T1000 (cell line): ENCODE results near the gene RHCG.

Source experiments
- DNase-seq: peaks from one replicate; lab custom pipeline; 2025; ENCODE audit warnings: mixed read lengths; lab: John Stamatoyannopoulos, UW

The RHCG gene

GRCh38 chr15:89444241-89445225 lies 51.9 kb downstream of the RHCG start:
- no peak for DNase-seq

GRCh38 chr15:89443581-89443980 lies 52.8 kb downstream of the RHCG start:
- no peak for DNase-seq

- DNase-seq = no peak
These were observed 53.6 kb downstream of the RHCG start for GRCh38 chr15:89442671-89443307.

GRCh38 chr15:89442155-89442554 lies 54.2 kb downstream of the RHCG start:
- no peak for DNase-seq

GRCh38 chr15:89441295-89441812 lies 55.0 kb downstream of the RHCG start:
- DNase-seq = no peak

GRCh38 chr15:89439764-89440163 lies 56.6 kb downstream of the RHCG start:
- DNase-seq = no peak

- no peak for DNase-seq
These were observed 59.6 kb downstream of the RHCG start for GRCh38 chr15:89436560-89437311.

GRCh38 chr15:89435362-89435761 lies 61.0 kb downstream of the RHCG start:
- DNase-seq = no peak

DNA sequence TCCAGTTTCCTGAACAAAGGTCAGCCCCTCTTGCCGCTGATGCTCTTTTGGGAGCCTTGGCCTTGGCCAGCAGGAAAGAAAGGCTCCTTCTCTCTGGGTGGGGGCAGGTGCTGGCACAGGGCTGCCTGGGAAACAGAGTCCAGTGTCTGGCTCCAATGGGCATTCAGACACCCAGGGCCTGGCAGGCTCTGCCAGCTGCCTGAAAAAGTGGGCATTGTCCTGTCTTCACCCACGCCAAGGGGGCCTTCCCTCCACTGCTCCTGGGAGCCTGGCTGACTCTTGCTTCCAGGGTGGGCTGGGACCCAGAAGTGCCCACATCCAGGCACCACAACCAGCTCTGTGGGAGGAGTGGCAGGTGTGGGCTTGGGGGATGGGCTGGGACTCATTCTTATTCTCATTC lies 62.7 kb downstream of the RHCG start:
- DNase-seq = no peak

DNA sequence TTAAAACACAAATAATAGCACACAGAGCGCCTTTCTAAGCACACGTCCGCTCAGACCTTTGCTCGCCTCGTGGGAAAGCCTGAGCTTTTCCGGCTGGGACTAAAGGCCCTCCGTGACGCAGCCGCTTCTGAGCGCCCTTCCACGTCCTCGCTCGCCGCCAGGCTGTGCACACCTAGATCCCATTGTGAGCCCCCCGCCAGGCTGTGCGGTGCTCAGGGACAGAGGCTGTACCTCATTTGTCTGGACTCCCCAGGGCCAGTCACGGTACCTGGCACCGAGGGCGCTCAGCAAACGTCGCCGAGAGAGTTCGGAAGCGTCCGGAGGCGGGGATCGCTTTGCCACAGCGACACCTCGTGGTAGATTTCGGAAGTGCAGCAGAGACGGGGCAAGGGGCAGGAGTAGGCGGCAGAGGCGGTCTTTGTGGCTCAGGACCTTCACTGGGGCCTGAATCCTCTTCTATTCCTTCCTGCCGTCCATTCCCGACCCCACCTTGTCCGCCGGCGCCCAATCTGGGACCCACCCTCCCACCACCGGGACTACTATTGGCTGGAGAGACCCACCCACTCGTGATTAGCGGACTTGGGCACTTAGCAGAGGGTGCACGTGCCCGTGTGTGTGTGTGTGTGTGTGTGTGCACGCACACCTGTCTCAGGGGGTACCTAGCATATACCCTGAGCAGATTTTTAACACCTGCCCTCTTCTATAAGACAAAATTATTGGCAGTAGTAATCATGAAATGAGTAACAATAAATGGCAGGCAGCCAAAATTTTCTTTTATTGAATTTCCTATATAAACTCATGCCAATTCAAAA lies 65.6 kb downstream of the RHCG start:
- DNase-seq = peak; percentile 56

DNA sequence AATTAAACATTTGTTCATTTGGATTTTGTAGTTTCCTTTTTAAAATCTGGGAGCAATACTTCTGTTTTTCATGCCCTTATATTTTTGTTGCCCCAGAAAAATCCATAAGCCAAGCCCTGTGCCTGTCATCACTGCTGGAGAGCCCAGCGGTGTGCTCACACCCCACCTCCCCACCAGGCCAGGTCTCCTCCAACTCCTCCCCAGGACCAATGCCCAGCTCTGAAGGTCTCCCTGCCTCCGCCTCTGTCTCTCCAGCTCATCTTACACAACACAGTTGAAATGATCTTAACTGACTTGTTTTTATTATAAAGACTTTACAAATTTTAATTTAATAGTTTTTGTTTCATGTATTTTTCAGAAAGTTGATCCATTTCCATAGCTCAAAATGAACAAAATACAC lies 66.4 kb downstream of the RHCG start:
- no peak for DNase-seq

- DNase-seq = no peak
These were observed 67.4 kb downstream of the RHCG start for GRCh38 chr15:89429023-89429422.

GRCh38 chr15:89428246-89428645 lies 68.1 kb downstream of the RHCG start:
- no peak for DNase-seq

DNA sequence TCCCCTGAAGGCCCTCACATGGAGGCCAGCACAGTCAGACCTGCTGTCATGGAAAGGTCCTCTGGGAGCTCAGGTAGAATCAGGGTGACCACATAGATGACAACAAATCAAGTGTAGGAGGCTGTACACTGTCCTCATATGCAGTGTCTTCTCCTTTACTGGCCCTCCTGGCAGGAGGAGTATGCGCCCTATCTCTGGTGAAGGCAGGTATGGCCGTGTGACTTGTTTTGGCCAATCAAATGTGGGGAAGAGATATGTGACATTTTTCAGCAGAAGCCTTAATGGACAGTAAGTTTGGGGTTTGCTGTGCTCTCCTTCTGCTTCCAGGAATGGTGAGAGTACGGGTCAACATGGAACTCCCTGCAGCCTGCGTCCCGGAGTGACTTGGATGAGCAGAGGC lies 69.9 kb downstream of the RHCG start:
- DNase-seq = no peak

GRCh38 chr15:89423981-89424380 lies 72.4 kb downstream of the RHCG start:
- DNase-seq = no peak
